Peyer's patch (tissue), 4 donors: Measurements from ENCODE around the gene CAMK2D. TPM values are rescaled to one million over a fixed set of nuclear protein-coding genes. Genes with fewer than 3 reads are reported as not detected.
"Not testable (repeated sequence)": the region's sequence is repeated elsewhere in the genome, so short reads cannot be mapped to it uniquely, and the experiment has no call there.

Experiments
- DNase-seq, 3 donors: peaks; one replicate each; pipeline ENCODE4 v3.0.0-alpha.2; 2017 to 2019
- H3K27ac ChIP-seq, 4 donors: fragments of 200-600 bp; sonication (generic); one replicate each; pipeline ENCODE4 v1.5.1; 2016 to 2019
- H3K27me3 ChIP-seq, 2 donors: fragments of 200-600 bp; sonication (generic); one replicate each; pipeline ENCODE4 v1.5.1; 2019
- H3K36me3 ChIP-seq, 3 donors: fragments of 200-600 bp; sonication (generic); one replicate each; pipeline ENCODE4 v1.5.1; 2016 to 2019
- H3K4me1 ChIP-seq, 4 donors: fragments of 200-600 bp; sonication (generic); one replicate each; pipeline ENCODE4 v1.5.1; 2016 to 2019
- H3K4me3 ChIP-seq, 4 donors: fragments of 200-600 bp; sonication (generic); 1 replicate in 3 of 4; 2 replicates in 1 of 4; pipeline ENCODE4 v1.5.1; 2016 to 2019; ENCODE audit warnings: mild to moderate bottlenecking in 1 of 4
- H3K9me3 ChIP-seq, 4 donors: fragments of 200-600 bp; sonication (generic); one replicate each; pipeline ENCODE4 v1.5.1; 2016 to 2019; ENCODE audit warnings: mild to moderate bottlenecking in 1 of 4
- CTCF ChIP-seq, 6 experiments: fragments of 450-650 bp in 4 of 6; fragments of 200-600 bp in 2 of 6; sonication (generic) in 1 of 6; IDR thresholded peaks; one replicate each; pipeline ENCODE4 v1.5.1; 2017 to 2019; ENCODE audit warnings: antibody characterized with exemption in 6 of 6, mild to moderate bottlenecking in 3 of 6, moderate library complexity in 1 of 6
- POLR2A ChIP-seq, 2 donors: fragments of 450-650 bp; IDR thresholded peaks; one replicate each; pipeline ENCODE4 v1.5.1; 2017; ENCODE audit warnings: antibody characterized with exemption in 2 of 2, mild to moderate bottlenecking in 2 of 2, moderate library complexity in 2 of 2
- total RNA-seq, 4 donors: library from RNA; depleted of rRNA; stranded (reverse); fragments of >200 nt; gene quantifications; one replicate each; pipeline ENCODE4 v1.1.0, GENCODE V29; 2016

Gene CAMK2D
- total RNA-seq, 4 donors from 2014 or later = 38.8 to 125 (median 63.5) TPM

GRCh38 chr4:113689394-113689793 is 72.1 kb downstream of the CAMK2D start:
- Histone ChIP-seq H3K27ac (no peak overlapping the region), H3K4me3 (no peak overlapping the region), H3K4me1 (peaks cover 0 to 22% (median 2%) of the 10 kb centered on the region in 4 donors), H3K36me3 (no peaks in the 10 kb centered on the region), H3K27me3 (no peaks in the 10 kb centered on the region), H3K9me3 (no peaks in the 10 kb centered on the region)
- TF ChIP-seq POLR2A (IDR thresholded peaks at IDR 0.05) = no peak
- TF ChIP-seq CTCF (IDR thresholded peaks at IDR 0.05) = no peak
- no peak for DNase-seq

- H3K27me3 ChIP-seq = no peaks in the 10 kb centered on the region
- no peaks in the 10 kb centered on the region for H3K9me3 ChIP-seq
- TF ChIP-seq POLR2A (IDR thresholded peaks at IDR 0.05) (no peak), CTCF (IDR thresholded peaks at IDR 0.05) (no peak)
- H3K27ac ChIP-seq = no peak overlapping the region
- no peaks in the 10 kb centered on the region for H3K36me3 ChIP-seq
- peaks cover 0 to 29% (median 0%) of the 10 kb centered on the region in 4 donors for H3K4me1 ChIP-seq
- no peak for DNase-seq
- no peak overlapping the region for H3K4me3 ChIP-seq
Observed at GRCh38 chr4:113687067-113687718, 74.3 kb downstream of the CAMK2D start.

GRCh38 chr4:113685157-113685556 is 76.4 kb downstream of the CAMK2D start:
- not testable (repeated sequence) for H3K4me3 ChIP-seq, H3K27me3 ChIP-seq, DNase-seq, H3K9me3 ChIP-seq, H3K36me3 ChIP-seq
- H3K4me1 ChIP-seq = peaks cover 0 to 35% (median 0%) of the 10 kb centered on the region in 4 donors
- peak overlapping the region in 2 of 4 donors; percentile 7 to 32 for H3K27ac ChIP-seq

GRCh38 chr4:113684534-113685091 is 76.9 kb downstream of the CAMK2D start:
- Histone ChIP-seq H3K36me3 (no peaks in the 10 kb centered on the region), H3K27me3 (no peaks in the 10 kb centered on the region), H3K9me3 (no peaks in the 10 kb centered on the region), H3K27ac (peak overlapping the region in 2 of 4 donors; percentile 7 to 32), H3K4me1 (peaks cover 0 to 35% (median 0%) of the 10 kb centered on the region in 4 donors), H3K4me3 (no peak overlapping the region)
- TF ChIP-seq CTCF (IDR thresholded peaks at IDR 0.05) = peak in 4 of 6 experiments; percentile 14 to 63 (median 52)
- TF ChIP-seq POLR2A (IDR thresholded peaks at IDR 0.05) = no peak
- DNase-seq = peak in 2 of 3 donors; percentile 60 to 68

GRCh38 chr4:113682730-113683537 is 78.6 kb downstream of the CAMK2D start:
- Histone ChIP-seq H3K4me1 (peaks cover 0 to 35% (median 0%) of the 10 kb centered on the region in 4 donors), H3K27ac (peak overlapping the region in 3 of 4 donors; percentile 27 to 51 (median 30)), H3K4me3 (no peak overlapping the region), H3K36me3 (no peaks in the 10 kb centered on the region), H3K9me3 (no peaks in the 10 kb centered on the region), H3K27me3 (no peaks in the 10 kb centered on the region)
- TF ChIP-seq CTCF (IDR thresholded peaks at IDR 0.05) = no peak
- no peak for TF ChIP-seq POLR2A (IDR thresholded peaks at IDR 0.05)
- peak in 2 of 3 donors; percentile 65 to 82 for DNase-seq

GRCh38 chr4:113678641-113679040 is 82.9 kb downstream of the CAMK2D start:
- DNase-seq = no peak
- H3K27ac ChIP-seq = no peak overlapping the region
- H3K27me3 ChIP-seq = no peaks in the 10 kb centered on the region
- TF ChIP-seq CTCF (IDR thresholded peaks at IDR 0.05) = no peak
- no peak for TF ChIP-seq POLR2A (IDR thresholded peaks at IDR 0.05)
- no peaks in the 10 kb centered on the region for H3K9me3 ChIP-seq
- no peak overlapping the region for H3K4me3 ChIP-seq
- H3K36me3 ChIP-seq = no peaks in the 10 kb centered on the region
- H3K4me1 ChIP-seq = peaks cover 0 to 14% (median 4%) of the 10 kb centered on the region in 4 donors
